HUDEP-2 (cell line): ENCODE data around the gene RDM1.
"Not testable (repeated sequence)": the region's sequence is repeated elsewhere in the genome, so short reads cannot be mapped to it uniquely, and the experiment has no call there.

Experiments
- DNase-seq, 76 experiments: peaks; one replicate each; lab custom pipeline; 2025; ENCODE audit not compliant: unreplicated experiment in 76 of 76; lab: John Stamatoyannopoulos, UW

Gene RDM1

DNA sequence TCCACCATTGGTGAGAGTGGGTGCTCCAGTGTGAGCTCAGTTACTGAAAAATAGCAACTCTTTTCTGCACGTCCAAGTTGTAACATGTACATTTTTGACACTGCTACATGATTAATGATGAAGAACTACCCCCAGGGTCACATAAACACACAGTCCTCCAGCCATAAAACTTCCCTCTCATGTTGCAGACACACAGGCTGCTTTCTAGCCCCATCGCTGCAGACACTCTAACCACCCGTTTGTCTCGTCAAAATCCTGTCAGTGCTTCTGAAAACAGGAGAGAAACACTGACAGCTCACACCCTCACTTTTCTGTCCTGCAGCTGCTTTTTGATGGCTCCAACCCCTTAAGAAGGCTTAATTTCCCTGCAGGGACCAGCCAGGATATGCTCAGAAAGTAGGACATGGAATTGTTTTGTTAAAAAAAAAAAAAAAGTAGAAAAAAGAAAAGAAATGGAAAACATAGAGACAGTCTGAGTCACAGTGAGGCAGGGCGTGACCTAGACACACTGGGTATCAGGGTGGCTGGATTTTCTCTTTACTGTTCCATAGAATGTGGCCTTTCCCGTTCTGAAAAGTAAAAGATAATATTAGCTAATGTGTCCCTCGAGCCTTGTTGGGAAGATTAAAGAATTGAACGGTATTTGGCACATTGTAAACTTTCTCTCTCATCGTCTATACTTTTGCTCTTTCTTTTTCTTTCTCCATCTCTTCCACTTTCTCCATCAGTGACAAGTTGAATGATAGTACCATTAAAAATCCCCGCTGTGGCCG is 29.7 kb downstream of the RDM1 start:
- DNase-seq, result no peak

DNA sequence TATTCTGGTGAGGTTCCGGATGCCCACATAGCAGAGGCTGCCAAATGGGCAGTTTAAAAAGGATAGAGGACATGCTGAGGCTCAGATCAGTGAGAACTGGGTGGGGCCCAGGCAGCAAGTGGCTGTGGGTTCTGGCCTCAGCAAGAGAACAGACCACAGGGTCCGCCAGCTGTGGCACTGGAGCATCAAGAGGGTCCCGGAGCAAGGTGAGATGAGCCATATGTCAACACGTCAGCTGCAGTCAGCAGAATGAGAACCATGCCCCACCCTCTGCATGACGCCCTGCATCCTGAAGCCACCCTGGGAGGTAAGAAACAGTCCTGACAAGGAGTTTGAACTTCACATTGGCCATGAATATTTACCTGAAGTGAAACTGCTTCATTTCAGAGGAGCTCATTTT is 30.3 kb downstream of the RDM1 start:
- no peak for DNase-seq

DNA sequence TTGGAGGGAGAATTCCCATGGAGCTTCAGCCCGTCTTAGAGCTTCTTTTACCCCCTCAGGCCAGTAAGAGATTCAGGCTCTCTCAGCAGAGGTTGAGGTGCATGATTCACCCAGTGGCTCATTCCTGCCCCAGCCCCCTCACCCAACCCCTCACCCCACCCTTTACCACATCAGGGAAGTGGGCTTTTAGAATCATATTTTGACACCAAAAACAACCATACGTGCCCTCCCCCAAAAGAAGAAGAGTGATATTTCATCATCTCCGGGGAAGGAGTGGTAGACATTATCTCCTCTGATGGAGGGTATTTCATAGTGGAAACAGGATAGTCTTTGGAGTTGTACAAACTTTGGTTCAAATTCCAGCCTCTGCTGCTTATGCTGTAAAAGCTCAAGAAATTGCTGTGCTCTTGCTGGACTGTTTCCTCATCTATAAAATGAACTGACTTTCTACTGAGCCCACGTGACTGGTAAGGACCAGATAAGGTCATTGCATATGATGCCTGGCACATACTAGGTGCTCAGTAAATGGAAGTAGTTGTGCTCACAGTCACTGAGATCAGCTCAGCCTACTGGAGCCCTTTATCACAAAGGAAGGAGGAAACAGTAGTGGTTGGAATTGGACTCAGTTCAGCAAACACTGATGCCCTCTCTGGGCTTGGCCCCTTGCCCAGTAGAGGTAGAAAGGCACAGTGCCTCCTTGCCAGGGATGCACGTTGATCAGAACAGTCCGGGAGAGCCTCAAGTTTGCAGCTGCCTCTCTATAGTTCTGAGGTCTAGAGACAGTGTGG is 32.1 kb downstream of the RDM1 start:
- peak in 11 of 76 experiments; percentile 2 to 26 (median 15) for DNase-seq

DNA sequence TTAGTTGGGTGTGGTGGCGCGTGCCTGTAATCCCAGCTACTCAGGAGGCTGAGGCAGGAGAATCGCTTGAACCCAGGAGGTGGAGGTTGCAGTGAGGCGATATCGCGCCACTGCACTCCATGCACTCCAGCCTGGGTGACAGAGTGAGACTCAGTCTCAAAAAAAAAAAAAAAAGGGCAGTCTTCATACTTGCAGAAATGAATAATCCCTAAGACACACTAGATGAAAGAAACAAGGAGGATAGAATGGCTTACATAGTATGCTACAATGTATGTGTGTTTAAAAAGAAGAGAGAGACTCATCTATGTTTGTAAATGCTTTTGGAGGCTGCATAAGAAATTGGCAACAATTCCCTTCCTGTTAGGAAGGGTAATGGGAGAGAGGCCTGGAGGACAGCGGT is 32.8 kb downstream of the RDM1 start:
- DNase-seq, result not testable (repeated sequence)

DNA sequence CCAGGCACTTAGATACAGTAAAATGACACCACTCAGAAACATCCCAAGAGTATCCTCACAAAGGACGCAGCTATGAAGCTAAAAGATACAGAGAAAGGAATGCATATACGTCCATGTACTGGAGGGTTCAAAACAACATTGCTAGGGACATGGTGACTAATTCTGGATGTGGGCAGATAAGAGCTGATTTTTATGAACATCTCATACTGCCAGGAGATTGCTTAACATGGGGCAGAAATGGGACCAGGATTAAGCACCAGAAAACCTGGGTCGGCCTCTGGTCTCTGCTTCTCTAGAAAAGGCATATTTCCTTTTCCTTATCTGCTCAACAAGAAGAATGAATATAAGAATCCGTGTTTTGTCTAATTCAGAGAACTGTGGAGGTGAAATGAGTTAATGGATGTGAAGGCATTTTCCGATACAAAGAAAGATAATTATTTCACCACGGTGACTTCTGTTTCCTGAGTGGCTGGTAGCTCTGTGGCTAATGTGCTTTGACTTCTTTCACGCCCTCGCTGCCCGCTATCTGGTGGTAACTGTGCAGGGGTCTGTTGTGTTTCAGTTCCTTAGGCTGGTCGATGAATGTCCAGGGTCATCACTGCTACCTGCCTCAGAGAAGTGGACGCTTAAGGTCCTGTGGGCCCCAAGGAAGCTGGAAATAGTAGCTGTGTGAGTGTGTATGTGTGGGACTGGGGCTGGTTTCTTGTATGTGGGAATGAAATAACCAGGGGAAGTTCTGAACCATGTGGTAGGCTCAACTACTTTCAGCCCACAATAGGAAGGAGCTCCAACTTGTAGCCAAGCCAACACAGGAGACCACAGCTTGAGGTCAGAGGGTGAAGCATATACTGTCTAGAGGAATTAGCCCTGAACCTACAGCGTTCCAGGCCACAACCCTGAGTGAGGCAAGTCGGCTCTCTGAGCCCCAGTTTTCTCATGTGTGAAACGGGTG is 34.7 kb downstream of the RDM1 start:
- DNase-seq, result no peak

DNA sequence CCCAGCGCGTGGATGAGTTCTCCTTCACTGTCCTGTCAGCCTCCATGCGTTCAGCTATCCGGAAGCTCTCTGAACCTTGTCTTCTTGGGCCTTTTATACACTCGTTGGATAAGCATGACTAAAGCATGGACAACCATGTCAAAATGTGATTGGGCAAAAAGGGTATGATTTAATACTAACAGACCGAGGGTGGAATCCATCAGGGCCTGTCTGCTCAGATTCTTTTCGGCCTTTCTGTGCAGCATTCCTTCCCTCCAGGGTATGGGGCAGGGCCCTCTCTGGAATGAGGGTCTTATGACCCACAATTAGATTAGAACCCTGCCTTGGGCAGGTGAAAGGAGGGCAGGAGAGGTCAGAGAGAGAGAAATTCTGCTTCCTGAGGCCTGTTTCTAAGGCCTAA is 36.4 kb downstream of the RDM1 start:
- no peak for DNase-seq

DNA sequence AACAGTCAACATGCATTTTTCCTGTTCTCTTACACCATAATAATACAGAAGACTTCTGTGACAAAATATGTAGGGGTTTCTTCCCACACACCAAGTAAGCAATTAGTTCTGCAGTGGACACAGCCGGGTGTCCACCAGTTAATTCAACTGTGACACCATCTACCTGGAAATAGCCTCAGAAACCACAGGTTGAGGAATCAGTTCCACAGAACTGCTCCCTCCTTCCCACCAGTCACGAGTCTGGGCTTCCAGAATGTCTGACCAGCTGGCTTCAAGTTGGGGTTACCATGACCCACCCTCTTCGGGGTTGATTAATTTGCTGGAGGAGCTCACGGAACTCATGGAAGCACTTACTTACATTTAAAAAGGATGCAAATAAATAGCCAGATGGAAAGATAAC is 36.8 kb downstream of the RDM1 start:
- no peak for DNase-seq

DNA sequence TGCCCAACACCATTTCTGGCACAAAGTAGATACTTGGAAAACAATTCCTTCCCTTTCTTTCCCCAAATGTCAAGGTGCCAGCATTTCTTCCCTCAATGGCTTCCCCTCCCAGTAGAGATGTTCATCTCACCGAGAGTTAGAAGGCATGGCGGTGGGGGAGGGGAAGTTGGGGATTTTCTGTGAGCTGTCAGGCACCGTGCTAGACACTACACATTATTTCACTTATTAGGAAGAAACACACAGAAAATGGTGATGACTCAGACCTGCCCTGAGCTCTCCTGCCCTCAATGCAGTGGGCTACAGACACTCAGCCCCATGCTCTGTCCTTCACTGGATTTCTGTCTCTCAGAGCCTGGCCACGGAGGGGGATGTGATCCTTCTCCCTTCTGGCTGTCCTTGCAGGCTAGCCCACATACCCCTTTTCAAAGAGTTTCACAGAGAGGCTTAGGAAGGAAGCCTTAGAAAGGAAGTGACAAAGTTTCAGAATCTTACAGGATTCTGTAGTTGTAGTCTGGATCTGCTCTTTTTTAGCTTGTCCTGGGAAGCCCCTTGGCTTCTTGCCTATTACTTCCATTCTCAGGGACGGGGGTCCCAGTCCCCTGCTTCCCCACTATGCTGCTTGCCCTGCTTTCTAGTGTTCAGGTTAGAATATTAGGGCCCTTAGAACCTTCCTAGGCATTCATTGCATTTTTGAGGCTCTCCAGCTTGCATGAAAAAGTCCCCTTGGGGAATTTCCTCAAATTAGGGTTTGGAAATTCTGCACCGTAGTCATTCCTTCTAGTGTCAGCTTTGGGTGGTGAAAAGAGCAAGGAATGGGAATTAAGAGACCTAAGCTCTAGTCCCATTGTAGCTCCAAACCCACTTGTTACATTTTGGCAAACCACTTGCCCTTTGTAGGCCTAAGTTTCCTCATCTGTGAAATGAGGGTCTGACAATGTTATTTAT is 38.2 kb downstream of the RDM1 start:
- DNase-seq, result no peak

DNA sequence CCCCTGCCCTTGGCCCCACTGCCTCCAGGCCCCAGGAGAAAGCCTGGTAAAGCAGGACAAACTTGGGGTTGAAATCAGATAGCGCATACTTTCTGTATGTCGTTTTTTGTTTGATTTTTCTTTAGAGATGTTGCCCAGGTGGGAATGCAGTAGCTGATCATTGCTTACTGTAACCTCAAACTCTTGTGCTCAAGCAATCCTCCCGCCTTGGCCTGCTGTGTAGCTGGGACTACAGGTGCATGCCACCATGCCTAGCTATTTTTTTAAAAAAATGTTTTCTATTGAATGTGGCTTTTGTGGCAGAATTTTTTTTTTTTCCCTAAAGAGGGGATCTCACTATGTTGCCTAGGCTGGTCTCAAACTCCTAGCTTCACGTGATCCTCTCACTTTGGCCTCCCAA is 39.3 kb downstream of the RDM1 start:
- DNase-seq, result no peak

DNA sequence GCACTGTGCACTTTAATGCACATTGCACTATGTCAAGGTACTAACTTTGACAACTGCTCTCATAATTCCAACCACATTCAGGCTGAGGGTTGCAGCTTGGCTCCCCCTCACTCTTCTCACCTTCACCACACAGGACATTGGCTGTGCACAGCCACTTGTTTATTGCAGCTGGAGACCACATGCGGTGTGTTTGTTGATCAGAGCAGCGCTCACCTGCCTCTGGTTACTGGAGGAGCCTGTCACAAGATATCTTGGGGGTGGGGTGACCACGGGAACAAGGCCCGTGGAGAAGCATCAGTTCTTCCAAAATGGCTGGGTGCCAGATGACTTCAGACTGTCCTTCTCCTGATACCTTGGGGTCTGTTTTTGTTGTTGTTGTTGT is 39.8 kb downstream of the RDM1 start:
- DNase-seq, result peak in 1 of 76 experiments; percentile 10

DNA sequence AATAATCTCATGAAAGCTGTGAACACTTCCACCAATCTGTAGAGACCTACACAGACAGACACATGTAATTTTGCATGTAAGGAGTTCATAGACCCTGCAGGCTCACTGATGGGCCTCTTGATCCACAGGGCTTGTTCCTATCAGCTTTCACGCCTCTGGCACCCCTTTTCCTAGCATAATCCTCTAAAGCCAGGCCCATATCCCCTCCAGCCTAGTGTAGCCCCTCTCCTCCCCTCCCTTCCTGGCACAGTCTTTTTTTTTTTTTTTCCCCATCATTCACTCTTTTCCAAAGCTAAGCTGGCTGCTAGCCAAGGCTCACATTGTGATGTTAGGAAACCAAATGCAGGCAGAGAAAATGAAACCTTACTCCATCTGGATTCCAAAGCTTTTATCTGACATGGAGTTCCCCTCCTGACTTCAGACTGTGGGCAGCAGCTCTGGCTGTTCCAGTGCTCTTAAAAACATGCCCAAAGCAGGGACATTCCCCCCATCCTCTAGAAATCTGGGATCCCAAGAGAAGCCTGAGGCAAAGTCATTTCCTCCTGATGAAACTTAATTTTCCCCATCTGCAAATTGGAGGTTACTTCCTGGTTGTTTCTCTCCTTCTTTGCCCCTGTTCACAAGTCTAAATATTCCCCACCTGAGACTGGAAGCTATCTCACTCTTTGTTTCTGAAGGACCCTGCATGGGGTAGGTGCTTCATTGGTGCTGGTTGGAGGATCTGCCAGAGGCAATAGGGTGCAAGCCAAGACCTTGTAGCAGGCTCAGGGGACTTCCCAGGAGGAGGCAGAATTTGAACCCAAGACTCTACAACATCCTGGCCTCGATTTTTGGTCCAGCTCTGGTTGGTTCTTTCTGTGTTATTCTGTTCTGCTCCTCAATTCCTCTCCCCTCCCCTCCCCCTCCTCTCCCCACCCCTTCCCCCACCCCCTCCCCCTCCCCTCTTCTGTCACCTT is 40.5 kb downstream of the RDM1 start:
- no peak for DNase-seq

DNA sequence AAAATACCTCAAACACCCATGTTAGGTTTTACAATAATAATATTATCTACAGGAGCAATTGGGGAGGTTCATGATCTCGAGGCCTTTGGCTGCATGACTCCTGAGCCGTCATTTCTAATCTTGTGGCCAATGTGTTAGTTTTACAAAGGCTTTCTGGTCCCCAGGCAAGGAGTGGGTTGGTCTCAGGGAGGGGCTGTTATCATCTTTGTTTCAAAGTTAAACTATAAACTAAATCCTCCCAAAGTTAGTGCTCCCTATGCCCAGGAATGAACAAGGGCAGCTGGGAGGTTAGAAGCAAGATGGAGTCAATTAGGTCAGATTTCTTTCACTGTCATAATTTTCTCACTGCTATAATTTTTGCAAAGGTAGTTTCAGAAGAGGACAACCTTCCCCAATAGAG is 41.3 kb downstream of the RDM1 start:
- no peak for DNase-seq

DNA sequence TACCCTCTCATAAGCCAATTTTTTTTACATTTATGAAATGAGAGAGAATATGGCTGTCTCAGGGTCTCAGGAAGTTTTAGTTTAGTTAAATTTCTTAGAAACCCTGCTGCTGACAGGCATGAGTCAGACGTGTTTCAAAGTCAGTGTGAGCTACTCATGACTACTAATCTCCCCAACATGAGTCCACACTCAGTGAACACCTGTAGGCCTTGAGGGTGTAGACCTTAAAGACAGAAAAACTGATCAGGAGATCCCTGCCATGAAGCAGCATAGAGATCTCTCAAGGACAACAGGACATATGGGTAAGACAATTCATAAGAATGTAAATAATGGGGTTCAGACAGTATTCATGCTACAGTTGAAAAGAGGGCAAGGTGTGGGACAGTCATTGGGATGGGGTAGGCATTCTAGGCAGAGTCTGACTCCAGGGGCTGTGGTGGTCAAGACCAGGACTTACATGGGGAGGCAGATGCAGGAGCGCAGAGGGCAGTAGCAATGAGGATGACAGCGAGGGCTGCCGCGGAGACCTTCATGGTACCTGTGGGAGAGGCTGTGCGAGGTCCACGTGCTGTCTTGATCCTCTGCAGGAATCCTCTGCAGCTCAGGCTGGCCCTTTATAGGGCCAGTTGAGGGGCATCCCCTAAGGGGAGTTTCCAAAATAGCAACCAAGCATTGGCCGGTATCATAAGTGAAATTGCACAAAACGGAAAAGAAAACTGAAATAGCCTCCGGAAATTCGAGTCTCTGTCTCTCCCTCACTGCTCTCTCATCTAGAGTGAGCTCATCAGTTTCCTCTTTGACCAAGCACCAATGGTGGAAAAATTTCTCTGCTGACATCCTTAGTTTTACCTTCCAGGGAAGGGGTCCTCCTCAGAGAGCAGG is 50.6 kb downstream of the RDM1 start, which contains the start of gene CCL5:
CCL5 (minus strand) TSS at position 588 of the 882 bp plus-strand sequence.
- no peak for DNase-seq

DNA sequence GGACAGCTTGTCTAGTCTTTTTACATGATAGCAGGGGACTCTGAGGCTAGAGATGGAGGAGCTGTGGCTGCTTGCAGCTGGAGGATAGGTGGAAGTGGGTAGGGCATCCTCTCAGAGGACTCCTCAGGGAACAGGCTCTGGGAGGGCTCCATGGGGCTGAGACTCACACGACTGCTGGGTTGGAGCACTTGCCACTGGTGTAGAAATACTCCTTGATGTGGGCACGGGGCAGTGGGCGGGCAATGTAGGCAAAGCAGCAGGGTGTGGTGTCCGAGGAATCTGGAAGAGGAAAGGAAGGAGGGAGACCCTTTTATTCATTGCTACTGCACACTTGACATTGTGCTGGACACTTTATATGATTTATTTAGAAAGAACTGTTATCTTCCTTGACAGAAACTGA is 52.2 kb downstream of the RDM1 start:
- no peak for DNase-seq

DNA sequence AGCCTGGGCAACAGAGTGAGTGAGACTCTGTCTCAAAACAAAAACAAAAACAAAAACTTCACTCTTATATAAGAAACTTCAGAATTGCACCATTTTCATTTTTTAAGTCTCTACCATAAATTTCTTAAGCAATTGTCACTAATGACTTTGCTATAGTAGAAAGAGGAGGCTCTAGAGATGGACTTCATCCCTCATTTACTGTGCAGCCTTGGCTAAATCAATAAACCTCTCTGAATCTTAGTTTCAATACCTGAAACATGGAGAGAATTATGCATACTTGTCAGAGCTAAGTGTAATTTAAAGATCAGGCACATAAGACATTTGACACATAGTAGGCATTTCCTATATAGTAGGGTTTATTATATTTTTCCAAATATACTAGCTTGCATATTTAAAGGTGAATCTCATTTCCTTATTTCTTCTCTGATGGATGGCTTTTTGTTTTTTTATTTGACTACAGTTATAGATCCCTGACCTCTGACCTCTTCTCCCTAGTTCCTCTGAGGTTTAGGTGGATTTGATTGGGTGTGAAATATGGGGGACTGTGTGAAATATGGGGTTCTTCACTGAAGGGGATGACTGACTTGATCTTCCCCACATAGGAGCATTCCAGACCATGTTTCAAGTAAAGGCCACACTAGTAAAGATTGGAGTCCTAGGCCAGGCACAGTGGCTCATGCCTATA is 53.1 kb downstream of the RDM1 start:
- no peak for DNase-seq

DNA sequence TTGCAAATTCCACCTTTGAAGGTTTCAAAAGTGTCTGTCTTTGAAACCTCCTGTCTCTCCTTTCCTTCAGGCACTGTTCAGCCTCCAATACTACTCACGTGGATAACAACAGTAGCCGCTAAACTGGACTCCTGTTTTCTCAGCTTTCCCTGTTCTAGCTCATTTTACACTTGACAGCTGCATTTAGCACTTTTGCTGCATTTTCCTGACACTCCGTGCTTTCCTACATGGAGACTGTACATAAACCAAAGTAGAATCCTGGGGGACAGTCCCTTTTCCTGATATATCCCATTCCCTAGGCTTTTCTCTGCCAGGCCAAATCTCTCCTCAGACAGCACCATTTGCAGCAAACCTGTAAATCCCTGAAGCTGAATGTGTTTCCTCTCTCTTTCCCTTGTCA is 54.0 kb downstream of the RDM1 start:
- DNase-seq, result no peak

DNA sequence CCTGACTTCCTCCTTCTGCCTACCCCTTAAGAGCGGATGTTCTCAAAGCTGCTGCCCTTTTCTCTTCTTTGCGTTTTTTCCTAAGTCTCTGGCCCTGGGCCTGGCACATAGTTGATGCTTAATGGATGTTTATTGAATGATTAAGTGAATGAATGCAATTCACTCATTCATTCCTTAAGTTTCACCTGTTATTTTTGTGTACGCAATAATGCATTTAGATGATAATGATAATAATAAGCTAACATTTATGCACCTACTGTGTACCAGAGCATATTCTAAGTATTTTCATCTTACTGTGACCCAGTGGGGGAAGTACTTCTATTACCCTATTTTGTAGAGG is 54.8 kb downstream of the RDM1 start:
- DNase-seq, result no peak
